BJ (cell line): ENCODE data around the gene HDAC9. TPM values are rescaled to one million over a fixed set of nuclear protein-coding genes. Genes with fewer than 3 reads are reported as not detected.

ENCODE experiments used
- CTCF ChIA-PET: fragments of 350-600 bp; formaldehyde crosslinking; extraction: SDS; loops from one replicate; lab custom pipeline; 2021; ENCODE audit warnings: antibody characterized with exemption, inconsistent platforms; lab: Yijun Ruan, JAX
- POLR2A ChIA-PET: fragments of 300-600 bp; sonication (Branson Sonifier 250); formaldehyde crosslinking; extraction: SDS; loops from one replicate; lab custom pipeline; 2021; ENCODE audit warnings: antibody characterized with exemption; lab: Charles Lee
- DNase-seq: peaks from one replicate; pipeline ENCODE4 v3.0.0-alpha.2; 2011; ENCODE audit warnings: low read depth
- H3K27me3 ChIP-seq: 2 replicates; pipeline ENCODE4 v1.6.0; 2011; ENCODE audit warnings: low read length; ENCODE audit not compliant: control insufficient read depth, insufficient read depth
- H3K36me3 ChIP-seq: 2 replicates; pipeline ENCODE4 v1.5.1; 2011; ENCODE audit warnings: low read length; ENCODE audit not compliant: control insufficient read depth, insufficient read depth
- H3K4me3 ChIP-seq: 2 replicates; pipeline ENCODE4 v1.5.1; 2011; ENCODE audit warnings: low read depth, mild to moderate bottlenecking, control low read depth, low read length
- CTCF ChIP-seq: IDR thresholded peaks from 2 replicates; pipeline ENCODE4 v1.5.1; 2011; ENCODE audit warnings: low read depth, mild to moderate bottlenecking, control low read depth, inconsistent platforms, low read length, moderate library complexity; ENCODE audit not compliant: insufficient read depth
- polyA plus RNA-seq: library from polyadenylated mRNA; depleted of rRNA; stranded (reverse); fragments of >200 nt; gene quantifications from 2 replicates; pipeline ENCODE4 v1.2.3, GENCODE V29; 2011

HDAC9 gene
- polyA plus RNA-seq, 1 experiment, result 14.7 TPM

- no peak for DNase-seq
- H3K36me3 ChIP-seq, result no peaks in the 10 kb centered on the region
- ChIA-PET POLR2A (no interaction called here), CTCF (no interaction called here)
- TF ChIP-seq CTCF, result no peak
- H3K27me3 ChIP-seq, result no peaks in the 10 kb centered on the region
- H3K4me3 ChIP-seq, result no peak overlapping the region
These were observed 28.5 kb upstream of the HDAC9 start for GRCh38 chr7:18467011-18467410.

- Histone ChIP-seq H3K36me3 (no peaks in the 10 kb centered on the region), H3K4me3 (no peak overlapping the region), H3K27me3 (no peaks in the 10 kb centered on the region)
- ChIA-PET POLR2A (no interaction called here), CTCF (interaction anchor here (0.7 to 1.1 kb wide), 2 partner anchors 12 to 112 kb away, joined by 3 read pairs; no protein-coding TSS in a partner anchor)
- no peak for TF ChIP-seq CTCF
- no peak for DNase-seq
These were observed 26.8 kb upstream of the HDAC9 start for GRCh38 chr7:18468795-18469194.

GRCh38 chr7:18469316-18469715, 26.2 kb upstream of the HDAC9 start:
- Histone ChIP-seq H3K27me3 (no peaks in the 10 kb centered on the region), H3K4me3 (no peak overlapping the region), H3K36me3 (no peaks in the 10 kb centered on the region)
- ChIA-PET POLR2A (interaction anchor here (0.6 kb wide), 1 partner anchor 1022 kb away, joined by 3 read pairs; no protein-coding TSS in a partner anchor), CTCF (interaction anchor here (1.1 kb wide), 1 partner anchor 11 kb away, joined by 3 read pairs; no protein-coding TSS in a partner anchor)
- DNase-seq, result no peak
- no peak for TF ChIP-seq CTCF

GRCh38 chr7:18471476-18472160, 23.9 kb upstream of the HDAC9 start:
- no peak overlapping the region for H3K4me3 ChIP-seq
- CTCF ChIA-PET, result no interaction called here
- DNase-seq, result no peak
- TF ChIP-seq CTCF, result no peak
- no peaks in the 10 kb centered on the region for H3K27me3 ChIP-seq
- H3K36me3 ChIP-seq, result no peaks in the 10 kb centered on the region
- POLR2A ChIA-PET, result no interaction called here

GRCh38 chr7:18472161-18472483, 23.4 kb upstream of the HDAC9 start:
- TF ChIP-seq CTCF, result no peak
- ChIA-PET CTCF (no interaction called here), POLR2A (no interaction called here)
- Histone ChIP-seq H3K4me3 (no peak overlapping the region), H3K36me3 (no peaks in the 10 kb centered on the region), H3K27me3 (no peaks in the 10 kb centered on the region)
- no peak for DNase-seq
